PFSK-1 (cell line): ENCODE results near the gene ACOT7.

ENCODE experiments used
- FOXP2 ChIP-seq: optimal IDR thresholded peaks from 2 replicates; pipeline ENCODE3; 2011; ENCODE audit warnings: borderline replicate concordance, control low read depth, inconsistent platforms; ENCODE audit not compliant: insufficient read depth; ENCODE audit errors: extremely low read length, extremely low read depth
- POLR2AphosphoS5 ChIP-seq: IDR thresholded peaks from 2 replicates; pipeline ENCODE4 v1.6.1; 2012; ENCODE audit warnings: low read depth, mild to moderate bottlenecking, control low read depth, low read length, moderate library complexity
- REST ChIP-seq, 2 experiments: IDR thresholded peaks; 2 replicates each; pipeline versions ENCODE4 v1.6.1 to v1.8.0; 2011 to 2012; ENCODE audit warnings: low read depth in 2 of 2, low read length in 2 of 2, control low read depth in 1 of 2, inconsistent platforms in 1 of 2, mild to moderate bottlenecking in 1 of 2, moderate library complexity in 1 of 2; ENCODE audit not compliant: insufficient read depth in 1 of 2
- SIN3A ChIP-seq: IDR thresholded peaks from 2 replicates; pipeline ENCODE4 v1.6.1; 2012; ENCODE audit warnings: mild to moderate bottlenecking, low read length, moderate library complexity, borderline replicate concordance; ENCODE audit not compliant: insufficient read depth
- TAF1 ChIP-seq: IDR thresholded peaks from 2 replicates; pipeline ENCODE4 v1.6.1; 2012; ENCODE audit warnings: low read length, control low read depth, borderline replicate concordance; ENCODE audit not compliant: insufficient read depth

Gene ACOT7

GRCh38 chr1:6419397-6419803 lies 25.8 kb upstream of the ACOT7 start:
- no peak for TF ChIP-seq FOXP2
- TF ChIP-seq REST (IDR thresholded peaks at IDR 0.05; ENCODE audit: insufficient read depth in 1 of 2, low read depth in 2 of 2, low read length in 2 of 2), result no peak
- no peak for TF ChIP-seq POLR2AphosphoS5
- no peak for TF ChIP-seq TAF1
- TF ChIP-seq SIN3A, result no peak

GRCh38 chr1:6418668-6419396 lies 25.3 kb upstream of the ACOT7 start:
- TF ChIP-seq TAF1 (no peak), SIN3A (no peak)

DNA sequence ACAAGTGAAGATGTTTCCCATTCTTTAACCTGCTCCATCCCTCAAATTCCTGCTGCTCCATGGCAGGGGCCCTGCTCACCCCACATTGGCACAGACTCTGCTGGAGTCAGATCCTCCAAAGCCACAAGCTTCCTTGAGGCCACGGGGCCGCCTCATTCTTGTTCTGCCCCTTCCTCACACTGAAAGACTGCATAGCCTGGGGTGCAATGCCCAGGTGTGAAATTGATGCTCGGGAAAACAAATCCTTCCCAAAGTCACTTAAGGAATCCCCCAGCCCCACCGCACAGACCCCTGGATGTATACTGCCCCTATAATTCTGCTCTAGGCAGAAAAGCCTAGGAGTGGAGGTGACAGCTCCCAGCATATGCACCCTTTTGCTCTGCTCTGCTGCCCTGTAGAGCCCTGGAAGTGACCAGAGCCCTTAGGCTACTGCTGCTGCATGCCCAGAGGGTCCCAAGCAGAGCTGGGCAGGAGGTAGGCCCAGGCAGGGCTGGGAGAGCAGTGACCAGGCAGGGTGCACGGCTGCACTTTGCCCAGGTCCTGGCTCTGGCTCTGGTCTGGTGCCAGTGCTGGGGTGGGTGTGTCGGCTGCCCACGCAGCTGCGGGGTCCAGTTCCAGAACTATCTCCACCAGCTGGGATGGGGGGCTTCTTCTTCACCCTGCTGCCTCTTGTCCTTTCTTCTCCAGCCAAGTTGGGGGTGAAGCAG lies 24.5 kb upstream of the ACOT7 start:
- TF ChIP-seq FOXP2, result no peak

GRCh38 chr1:6416906-6417305 lies 23.3 kb upstream of the ACOT7 start:
- no peak for TF ChIP-seq TAF1
- TF ChIP-seq REST (IDR thresholded peaks at IDR 0.05; ENCODE audit: insufficient read depth in 1 of 2, low read depth in 2 of 2, low read length in 2 of 2), result no peak
- no peak for TF ChIP-seq POLR2AphosphoS5

GRCh38 chr1:6416295-6416656 lies 22.7 kb upstream of the ACOT7 start:
- TF ChIP-seq REST (IDR thresholded peaks at IDR 0.05; ENCODE audit: insufficient read depth in 1 of 2, low read depth in 2 of 2, low read length in 2 of 2) (no peak), TAF1 (no peak), POLR2AphosphoS5 (no peak), FOXP2 (no peak), SIN3A (no peak)

DNA sequence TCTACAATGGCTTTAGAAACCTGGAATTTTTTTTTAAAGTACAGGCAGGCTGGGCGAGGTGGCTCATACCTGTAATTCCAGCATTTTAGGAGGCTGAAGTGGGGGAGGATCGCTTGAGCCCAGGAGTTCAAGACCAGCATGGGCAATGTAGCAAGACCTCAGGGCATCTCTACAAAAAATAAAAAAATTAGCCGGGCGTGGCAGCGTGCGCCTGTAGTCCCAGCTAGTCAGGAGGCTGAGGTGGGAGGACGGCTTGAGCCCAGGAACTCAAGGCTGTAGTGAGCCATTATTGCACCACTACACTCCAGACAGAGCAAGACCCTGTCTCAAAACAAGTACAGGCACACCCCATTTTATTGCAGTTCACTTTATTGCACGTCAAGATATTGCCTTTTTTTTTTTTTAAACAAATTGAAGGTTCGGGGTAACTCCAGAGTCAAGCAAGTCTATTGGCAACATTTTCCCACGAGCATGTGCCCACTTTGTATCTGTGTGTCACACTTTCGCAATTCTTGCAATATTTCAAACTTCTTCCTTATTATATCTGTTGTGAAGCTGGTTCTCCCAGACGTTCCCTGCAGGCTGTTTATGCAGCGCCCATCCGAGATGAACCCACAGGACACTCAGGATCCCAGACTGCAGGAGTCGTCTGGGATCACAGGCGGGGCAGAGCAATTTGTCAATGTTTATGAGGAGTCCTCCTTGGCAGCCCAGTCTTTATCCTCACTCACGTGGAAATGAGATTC lies 21.5 kb upstream of the ACOT7 start:
- TF ChIP-seq TAF1 (no peak), SIN3A (no peak), REST (IDR thresholded peaks at IDR 0.05; ENCODE audit: insufficient read depth in 1 of 2, low read depth in 2 of 2, low read length in 2 of 2) (no peak), FOXP2 (no peak), POLR2AphosphoS5 (no peak)
